NB4 (cell line): ENCODE data around the gene SHH.

Experiments
- MYC ChIP-seq: IDR thresholded peaks from 2 replicates; pipeline ENCODE4 v1.6.1; 2011; ENCODE audit warnings: low read depth, low read length
- POLR2A ChIP-seq: IDR thresholded peaks from 2 replicates; pipeline ENCODE4 v1.6.1; 2011; ENCODE audit warnings: mild to moderate bottlenecking; ENCODE audit not compliant: insufficient read length; ENCODE audit errors: extremely low read depth
- TF ChIP-seq, protein P1 (sequence below): IDR thresholded peaks from one replicate; pipeline ENCODE4 v1.5.1; 2012; ENCODE audit warnings: low read depth, low read length
- TF ChIP-seq, protein P2 (sequence below): IDR thresholded peaks from 2 replicates; pipeline ENCODE4 v1.6.1; 2011; ENCODE audit warnings: low read depth, low read length

DNA sequence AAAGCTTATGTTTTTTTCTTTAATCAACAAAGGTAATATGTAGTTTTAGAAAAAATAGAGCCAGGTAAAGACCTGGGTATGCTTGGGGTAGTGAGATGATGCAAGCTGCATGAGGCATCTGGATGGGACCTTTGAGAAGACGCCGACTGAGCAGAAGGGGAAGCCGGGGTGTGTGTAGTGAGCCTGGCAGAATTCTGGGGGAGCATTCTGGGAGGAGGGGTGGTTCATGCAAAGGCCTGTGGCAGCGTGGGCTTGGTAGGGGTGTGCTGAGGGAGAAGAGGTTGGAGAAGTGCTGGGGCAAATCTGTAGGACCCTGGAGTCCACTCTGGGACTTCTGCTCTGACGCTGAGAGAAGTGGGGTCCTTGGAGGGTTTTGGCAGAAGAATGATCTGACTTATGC is 33.9 kb upstream of the SHH start:
- no peak for TF ChIP-seq MYC
- TF ChIP-seq, protein P1, sequence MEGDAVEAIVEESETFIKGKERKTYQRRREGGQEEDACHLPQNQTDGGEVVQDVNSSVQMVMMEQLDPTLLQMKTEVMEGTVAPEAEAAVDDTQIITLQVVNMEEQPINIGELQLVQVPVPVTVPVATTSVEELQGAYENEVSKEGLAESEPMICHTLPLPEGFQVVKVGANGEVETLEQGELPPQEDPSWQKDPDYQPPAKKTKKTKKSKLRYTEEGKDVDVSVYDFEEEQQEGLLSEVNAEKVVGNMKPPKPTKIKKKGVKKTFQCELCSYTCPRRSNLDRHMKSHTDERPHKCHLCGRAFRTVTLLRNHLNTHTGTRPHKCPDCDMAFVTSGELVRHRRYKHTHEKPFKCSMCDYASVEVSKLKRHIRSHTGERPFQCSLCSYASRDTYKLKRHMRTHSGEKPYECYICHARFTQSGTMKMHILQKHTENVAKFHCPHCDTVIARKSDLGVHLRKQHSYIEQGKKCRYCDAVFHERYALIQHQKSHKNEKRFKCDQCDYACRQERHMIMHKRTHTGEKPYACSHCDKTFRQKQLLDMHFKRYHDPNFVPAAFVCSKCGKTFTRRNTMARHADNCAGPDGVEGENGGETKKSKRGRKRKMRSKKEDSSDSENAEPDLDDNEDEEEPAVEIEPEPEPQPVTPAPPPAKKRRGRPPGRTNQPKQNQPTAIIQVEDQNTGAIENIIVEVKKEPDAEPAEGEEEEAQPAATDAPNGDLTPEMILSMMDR: no peak
- no peak for TF ChIP-seq POLR2A
- TF ChIP-seq, protein P2, sequence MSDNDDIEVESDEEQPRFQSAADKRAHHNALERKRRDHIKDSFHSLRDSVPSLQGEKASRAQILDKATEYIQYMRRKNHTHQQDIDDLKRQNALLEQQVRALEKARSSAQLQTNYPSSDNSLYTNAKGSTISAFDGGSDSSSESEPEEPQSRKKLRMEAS: no peak
